GM18867 (cell line): ENCODE measurements around the gene KLHL22.
"Not testable (repeated sequence)": the region's sequence is repeated elsewhere in the genome, so short reads cannot be mapped to it uniquely, and the experiment has no call there.

ENCODE experiments used
- ATAC-seq: cut with Tn5 transposase; IDR thresholded peaks from one replicate; pipeline ENCODE4 v1.9.1; 2021; ENCODE audit warnings: mild to moderate bottlenecking, moderate library complexity; ENCODE audit not compliant: unreplicated experiment

The KLHL22 gene

GRCh38 chr22:20494978-20495860, at the start of gene KLHL22:
Gene KLHL22, minus strand, starts transcription at chr22:20495795. Its CDS starts 6,584 bp downstream, at chr22:20489211.
- ATAC-seq = peak; percentile 39

DNA sequence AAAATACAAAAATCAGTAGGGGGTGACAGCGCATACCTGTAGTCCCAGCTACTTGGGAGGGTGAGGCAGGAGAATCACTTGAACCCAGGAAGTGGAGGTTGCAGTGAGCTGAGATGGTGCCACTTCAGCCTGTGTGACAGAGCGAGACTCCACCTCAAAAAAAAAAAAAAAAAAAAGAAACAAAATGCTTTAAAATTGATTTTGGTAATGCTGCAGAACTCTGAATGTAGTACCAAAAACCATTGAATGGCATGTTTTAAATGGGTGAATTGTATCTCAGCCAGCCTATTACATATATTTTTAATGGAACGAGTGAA, 49.7 kb upstream of the KLHL22 start:
- ATAC-seq = not testable (repeated sequence)

- no peak for ATAC-seq
Measured at GRCh38 chr22:20542736-20543135, 47.1 kb upstream of the KLHL22 start.

- ATAC-seq = no peak
Measured at GRCh38 chr22:20542055-20542454, 46.5 kb upstream of the KLHL22 start.

DNA sequence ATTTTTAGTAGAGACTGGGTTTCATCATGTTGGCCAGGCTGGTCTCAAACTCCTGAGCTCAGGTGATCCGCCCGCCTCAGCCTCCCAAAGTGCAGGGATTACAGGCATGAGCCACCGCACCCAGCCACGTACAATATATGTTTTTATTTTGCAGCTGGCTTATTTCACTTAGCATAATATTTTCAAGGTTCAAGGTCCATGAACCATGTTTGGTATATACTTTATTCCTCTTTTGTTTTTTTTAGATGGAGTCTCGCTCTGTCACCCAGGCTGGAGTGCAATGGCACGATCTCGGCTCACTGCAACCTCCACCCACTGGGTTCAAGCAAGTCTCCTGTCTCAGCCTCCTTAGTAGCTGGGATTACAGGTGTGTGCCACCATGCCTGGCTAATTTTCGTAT, 43.3 kb upstream of the KLHL22 start:
- ATAC-seq = not testable (repeated sequence)

DNA sequence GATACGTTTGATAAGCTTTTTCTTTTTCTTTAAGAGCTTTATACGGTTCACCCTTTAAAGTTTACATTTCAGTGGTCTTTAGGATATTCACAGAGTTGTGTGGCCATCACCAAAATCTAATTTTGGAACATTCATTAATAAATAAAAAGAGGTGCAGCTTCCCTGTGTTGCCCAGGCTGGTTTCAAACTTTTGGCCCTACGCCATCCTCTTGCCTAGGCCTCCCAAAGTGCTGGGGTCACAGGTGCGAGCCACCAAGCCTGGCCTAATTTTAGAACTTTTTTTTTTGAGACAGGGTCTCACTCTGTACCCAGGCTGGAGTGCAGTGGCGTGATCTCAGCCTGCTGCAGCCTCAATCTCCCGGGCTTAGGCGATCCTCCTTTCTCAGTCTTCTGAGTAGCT, 42.4 kb upstream of the KLHL22 start:
- ATAC-seq = no peak

DNA sequence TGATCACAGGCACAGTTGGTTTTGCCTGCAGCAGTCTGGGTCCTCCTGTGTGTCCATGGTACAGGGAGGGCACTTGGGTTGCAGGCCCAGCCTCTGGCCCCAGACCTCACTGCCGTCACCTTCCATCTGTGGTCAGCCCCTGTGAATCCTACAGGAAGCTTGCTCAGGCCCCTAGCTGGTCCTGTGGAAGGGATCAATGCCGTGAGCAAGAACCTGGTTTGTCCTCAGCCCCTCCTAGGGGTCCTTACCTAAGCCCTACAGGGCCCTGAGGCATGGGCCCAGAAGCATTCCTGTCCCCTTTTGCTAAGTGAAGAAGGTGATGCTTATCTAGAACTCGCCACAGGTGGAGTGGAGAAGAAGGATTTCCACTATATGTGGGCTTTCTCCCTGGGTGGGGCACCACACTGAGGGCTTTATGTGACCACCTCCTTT, 41.7 kb upstream of the KLHL22 start:
- no peak for ATAC-seq

- no peak for ATAC-seq
Measured at GRCh38 chr22:20536590-20537324, 41.2 kb upstream of the KLHL22 start.

DNA sequence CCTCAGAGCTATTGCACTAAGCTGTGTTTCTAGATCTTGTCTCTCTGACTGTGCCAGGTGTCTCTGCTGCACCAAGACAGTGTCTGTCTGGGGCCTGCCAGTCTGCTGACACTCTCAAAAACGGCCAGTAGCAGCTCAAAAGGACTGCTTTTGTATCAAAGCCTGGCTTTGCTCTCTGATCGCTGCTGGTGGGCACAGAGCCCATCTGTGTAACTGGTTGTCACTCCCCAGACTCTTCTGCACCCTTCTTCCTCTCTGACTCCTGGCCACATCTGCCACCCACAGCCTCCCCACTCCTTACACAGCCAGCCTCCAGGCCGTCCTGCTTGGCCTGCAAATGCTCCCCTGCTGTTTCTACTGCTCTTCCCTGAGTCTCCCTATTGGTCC, 38.3 kb upstream of the KLHL22 start:
- no peak for ATAC-seq

DNA sequence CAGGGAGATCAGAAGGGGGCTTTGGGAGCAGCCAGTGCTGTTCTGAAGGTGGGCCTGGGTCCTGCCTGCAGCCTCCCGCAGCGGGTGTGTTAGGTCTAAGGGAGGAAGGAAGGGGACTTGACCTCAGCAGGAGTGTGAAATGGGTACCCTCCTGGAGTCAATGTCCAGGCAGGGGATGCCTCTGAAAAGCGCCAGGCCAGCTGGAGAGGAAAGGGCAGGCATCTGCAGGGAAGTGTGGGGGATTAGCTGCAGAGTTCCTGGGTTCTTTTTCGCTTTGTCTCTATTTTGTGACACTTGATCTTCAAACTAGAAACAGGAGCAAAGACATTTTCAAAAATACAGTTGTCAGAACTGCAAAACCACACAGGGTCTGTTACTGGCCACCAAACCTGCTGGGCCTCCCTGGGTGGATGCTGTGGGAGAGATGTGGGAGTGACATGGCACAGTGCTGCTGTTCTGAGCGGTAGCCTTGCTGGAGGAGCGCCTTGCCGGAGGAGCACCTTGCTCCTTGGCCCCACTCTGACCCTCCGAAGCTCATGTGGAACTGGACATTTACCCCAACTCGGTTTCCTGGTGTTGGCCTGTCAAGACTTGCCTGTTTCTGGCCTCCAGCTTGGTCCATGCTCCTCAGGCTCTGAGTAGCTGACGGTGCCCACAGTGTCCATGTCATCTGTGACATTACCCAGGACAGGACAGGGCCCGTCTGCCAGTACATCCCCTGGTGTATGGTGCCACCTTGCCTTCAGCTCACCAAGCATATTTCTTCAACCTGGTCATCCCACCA, 37.7 kb upstream of the KLHL22 start:
- no peak for ATAC-seq

- ATAC-seq = no peak
Measured at GRCh38 chr22:20532256-20532993, 36.8 kb upstream of the KLHL22 start.

- ATAC-seq = no peak
Measured at GRCh38 chr22:20531404-20532201, 36.0 kb upstream of the KLHL22 start.

- ATAC-seq = no peak
Measured at GRCh38 chr22:20531154-20531403, 35.5 kb upstream of the KLHL22 start.

- ATAC-seq = no peak
Measured at GRCh38 chr22:20530368-20531153, 35.0 kb upstream of the KLHL22 start.

DNA sequence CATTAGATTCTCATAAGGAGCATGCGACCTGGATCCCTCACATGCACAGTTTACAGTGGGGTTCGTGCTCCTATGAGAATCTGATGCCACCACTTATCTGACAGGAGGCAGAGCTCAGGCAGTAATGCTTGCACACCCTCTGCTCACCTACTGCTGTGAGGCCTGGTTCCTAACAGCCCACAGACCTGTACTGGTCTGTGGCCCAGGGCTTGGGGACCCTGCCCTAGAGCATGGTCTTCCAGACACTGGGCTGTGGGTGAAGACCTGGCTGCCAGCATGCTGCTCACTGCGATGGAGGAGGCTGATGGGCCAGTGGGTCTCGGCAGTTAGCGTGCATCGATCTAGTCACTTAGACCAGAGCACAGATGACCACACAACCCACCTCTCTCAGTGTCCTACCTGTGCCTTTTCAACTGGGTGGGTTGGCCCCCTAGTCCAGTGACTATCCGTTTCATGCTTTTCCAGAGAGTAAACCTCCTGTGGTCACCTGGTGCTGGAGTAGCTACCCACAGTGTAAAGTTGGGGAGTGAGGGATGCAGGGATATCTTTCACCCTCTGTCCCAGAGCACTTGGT, 32.9 kb upstream of the KLHL22 start:
- no peak for ATAC-seq

GRCh38 chr22:20526628-20527355, 31.2 kb upstream of the KLHL22 start:
- ATAC-seq = no peak

DNA sequence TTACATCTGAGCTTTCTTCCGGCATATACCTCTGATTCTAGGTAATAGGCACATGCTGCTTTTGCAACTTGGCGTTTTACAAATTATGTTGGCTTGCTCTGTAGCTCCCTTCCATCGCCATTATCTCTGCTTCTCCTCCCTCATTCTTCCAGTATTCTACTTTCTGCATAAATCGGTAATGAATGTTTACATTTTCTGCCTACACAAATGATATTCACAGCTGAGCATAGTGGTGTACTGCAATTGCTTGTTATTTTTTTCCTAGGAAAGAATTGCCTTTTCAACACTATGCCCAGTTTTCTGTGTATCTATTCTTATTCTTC, 30.7 kb upstream of the KLHL22 start:
- ATAC-seq = no peak

DNA sequence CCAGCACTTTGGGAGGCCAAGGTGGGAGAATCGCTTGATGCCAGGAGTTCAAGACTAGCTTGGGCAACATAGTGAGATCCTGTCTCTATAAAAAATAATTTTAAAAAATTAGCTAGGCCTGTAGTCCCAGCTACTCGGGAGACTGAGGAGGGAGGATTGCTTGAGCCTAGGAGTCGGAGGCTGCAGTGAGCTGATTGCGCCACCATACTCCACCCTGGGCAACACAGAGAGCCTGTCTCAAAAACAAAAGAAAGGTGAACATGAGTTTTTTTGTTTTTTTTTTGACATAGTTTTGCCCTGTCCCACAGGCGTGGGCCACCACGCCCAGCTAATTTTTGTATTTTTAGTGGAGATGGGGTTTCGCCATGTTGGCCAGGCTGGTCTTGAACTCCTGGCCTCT, 29.5 kb upstream of the KLHL22 start:
- ATAC-seq = no peak
